Retinal pigment epithelial cell (primary cell): ENCODE results near the gene DAPK2.
A peak's percentile ranks its signal among the peaks of the same experiment; 100 is the strongest.

Experiments
- DNase-seq: peaks from one replicate; pipeline ENCODE4 v3.0.0-alpha.2; 2010; ENCODE audit warnings: low read depth
- H3K4me3 ChIP-seq: 2 replicates; pipeline ENCODE4 v1.5.1; 2011; ENCODE audit warnings: mild to moderate bottlenecking, low read length, control low read depth, moderate library complexity
- TF ChIP-seq, protein P1 (sequence below): conservative IDR thresholded peaks from 2 replicates; pipeline ENCODE4 v1.5.1; 2011; ENCODE audit warnings: low read depth, low read length, control low read depth, inconsistent platforms

Gene DAPK2

DNA sequence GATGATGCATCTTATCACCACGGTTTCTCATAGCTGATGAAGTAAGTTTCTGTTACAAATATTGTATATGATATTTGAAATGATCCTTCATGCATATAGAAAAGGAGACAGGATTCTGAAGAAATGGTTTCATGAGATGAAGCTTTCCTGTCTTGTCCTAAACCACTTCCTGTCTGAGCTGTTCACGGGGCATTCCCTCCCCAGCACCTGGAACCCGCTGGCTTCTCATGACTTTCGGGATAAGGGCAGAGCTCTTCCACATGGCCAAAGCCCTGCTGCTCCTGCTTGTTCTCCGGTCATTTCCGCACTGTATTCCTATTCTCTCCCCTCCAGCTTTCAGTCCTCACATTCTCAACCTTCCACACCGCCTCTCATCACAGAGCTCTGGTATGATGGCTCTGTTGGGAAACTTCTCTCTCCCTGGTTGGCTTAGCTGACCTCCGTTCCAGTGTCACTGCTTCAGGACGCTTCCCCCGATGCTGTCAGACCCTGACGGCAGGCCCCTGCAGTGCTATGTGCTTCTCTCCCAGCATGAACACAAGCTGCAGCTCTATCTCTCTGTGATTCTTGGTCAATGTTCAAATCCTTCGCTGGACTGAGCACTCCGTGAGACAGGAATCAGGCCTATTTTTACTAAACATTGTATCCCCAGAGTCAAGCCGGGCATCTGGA, 125.6 kb downstream of the DAPK2 start:
- TF ChIP-seq, protein P1, sequence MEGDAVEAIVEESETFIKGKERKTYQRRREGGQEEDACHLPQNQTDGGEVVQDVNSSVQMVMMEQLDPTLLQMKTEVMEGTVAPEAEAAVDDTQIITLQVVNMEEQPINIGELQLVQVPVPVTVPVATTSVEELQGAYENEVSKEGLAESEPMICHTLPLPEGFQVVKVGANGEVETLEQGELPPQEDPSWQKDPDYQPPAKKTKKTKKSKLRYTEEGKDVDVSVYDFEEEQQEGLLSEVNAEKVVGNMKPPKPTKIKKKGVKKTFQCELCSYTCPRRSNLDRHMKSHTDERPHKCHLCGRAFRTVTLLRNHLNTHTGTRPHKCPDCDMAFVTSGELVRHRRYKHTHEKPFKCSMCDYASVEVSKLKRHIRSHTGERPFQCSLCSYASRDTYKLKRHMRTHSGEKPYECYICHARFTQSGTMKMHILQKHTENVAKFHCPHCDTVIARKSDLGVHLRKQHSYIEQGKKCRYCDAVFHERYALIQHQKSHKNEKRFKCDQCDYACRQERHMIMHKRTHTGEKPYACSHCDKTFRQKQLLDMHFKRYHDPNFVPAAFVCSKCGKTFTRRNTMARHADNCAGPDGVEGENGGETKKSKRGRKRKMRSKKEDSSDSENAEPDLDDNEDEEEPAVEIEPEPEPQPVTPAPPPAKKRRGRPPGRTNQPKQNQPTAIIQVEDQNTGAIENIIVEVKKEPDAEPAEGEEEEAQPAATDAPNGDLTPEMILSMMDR, result no peak
- H3K4me3 ChIP-seq, result no peak overlapping the region
- DNase-seq, result no peak

DNA sequence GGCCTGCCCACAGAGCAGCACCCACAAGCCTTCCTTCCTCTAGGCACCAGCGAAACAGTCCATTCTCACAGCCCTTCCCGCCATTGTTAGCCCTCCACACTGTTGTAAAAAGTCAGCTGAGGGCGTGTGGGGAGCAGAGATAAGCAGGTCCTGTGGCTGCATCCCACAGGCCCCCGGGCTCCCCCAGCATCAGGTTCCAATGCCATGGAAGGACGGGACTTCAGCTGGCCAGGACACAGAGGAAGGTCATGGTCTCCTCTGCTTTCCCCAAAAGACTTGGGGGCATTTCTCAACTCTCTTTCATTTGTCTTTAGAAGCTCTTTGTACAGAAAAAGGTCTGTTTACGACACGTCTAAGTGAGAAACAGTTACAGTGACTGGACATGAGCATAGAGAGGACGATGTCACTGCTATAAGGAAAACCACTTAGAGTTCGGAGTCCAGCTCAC, 127.4 kb downstream of the DAPK2 start:
- DNase-seq, result no peak
- TF ChIP-seq, protein P1, result no peak
- H3K4me3 ChIP-seq, result no peak overlapping the region

DNA sequence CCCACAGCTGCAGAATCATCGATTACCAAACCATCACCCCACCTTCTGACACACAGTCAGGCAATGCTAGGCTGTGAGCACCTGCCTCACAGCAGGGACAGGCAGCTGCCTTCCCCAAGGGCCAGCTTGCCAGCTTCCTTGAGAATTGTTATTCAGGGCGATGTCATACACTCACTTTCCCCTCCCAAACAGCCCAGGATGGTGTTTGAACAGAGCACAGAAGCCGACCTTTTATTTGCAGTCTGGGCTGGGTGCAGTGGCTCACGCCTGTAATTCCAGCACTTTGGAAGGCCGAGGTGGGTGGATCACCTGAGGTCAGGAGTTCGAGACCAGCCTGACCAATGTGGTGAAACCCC, 128.0 kb downstream of the DAPK2 start:
- TF ChIP-seq, protein P1, result no peak
- no peak for DNase-seq
- no peak overlapping the region for H3K4me3 ChIP-seq

DNA sequence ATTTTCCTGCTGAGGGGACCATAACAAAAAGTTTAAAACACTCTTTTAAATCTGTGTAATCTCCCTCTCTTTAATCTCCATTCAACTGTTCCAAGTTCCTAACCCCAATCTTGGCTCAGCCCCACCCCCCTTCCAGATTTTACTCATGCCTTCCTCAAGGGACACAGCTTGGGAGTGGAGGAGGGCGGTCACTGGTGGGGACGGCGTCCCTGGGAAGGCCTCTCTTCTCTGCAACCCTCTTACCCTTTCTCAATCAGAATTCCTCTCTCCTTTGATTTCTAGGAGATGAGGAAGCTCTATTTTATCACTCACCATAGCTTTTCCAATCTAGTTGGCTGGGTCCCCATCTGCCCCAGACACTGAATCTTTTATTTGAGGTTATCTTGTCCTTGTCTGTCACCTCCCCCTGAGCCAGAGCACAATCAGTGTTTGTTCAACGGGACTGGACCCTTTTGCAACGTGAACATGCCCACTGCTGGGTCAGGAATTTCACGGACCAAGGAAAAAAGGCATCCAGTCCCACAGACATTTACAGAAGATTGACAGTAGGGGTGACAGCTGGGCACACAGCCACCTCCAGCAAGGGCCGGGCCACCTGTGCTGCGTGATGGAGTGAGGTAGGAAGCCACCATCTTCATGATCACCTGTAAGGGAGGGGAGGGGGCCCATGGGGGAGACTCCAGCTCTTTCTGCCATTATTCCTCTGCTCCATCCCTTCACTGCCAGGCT, 128.5 kb downstream of the DAPK2 start:
- TF ChIP-seq, protein P1, result no peak
- H3K4me3 ChIP-seq, result no peak overlapping the region
- DNase-seq, result no peak

DNA sequence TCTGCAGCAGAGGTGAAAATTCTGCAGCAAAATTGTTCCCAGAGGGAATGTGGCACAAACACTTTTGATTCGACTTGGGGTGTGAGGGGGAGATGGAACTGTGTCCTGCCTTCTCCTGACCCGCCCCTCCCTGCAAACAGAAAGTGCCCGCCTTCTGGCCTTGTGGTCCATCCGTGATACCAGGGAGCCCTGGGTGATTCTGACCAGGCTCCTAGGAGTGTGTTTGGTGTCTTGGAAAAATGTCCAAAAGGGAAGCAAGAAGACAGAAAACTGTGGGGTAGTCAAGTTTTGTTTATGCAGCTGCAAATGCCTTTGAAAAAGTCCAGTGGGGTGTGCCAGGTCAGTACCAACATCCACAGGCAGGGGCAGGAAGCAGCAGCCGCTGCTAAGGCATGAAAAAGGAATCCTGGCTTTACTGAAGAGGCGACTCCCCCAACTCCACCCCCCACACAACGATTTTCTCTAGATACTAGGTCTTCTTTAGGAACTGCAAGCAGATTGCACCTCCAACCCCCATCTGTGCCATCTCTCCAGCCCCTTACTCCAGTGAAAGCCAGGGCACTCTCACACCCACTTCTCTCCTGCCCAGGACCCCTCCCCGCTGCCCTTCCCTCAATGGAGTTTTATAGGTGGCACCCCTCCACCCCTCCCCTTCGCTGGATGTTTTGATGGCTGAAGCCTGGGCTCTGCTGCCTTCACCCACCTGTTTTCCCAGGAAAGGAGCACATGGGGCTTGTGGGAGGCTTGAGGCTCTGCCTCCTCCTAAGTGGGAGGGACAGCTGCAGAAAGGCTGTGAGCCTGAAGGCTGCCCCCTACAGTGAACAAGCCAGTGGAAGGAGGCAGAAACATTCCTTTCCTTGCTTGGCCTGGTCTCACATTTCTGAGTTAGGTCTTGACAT, 130.2 kb downstream of the DAPK2 start:
- TF ChIP-seq, protein P1, result peak; percentile 58

DNA sequence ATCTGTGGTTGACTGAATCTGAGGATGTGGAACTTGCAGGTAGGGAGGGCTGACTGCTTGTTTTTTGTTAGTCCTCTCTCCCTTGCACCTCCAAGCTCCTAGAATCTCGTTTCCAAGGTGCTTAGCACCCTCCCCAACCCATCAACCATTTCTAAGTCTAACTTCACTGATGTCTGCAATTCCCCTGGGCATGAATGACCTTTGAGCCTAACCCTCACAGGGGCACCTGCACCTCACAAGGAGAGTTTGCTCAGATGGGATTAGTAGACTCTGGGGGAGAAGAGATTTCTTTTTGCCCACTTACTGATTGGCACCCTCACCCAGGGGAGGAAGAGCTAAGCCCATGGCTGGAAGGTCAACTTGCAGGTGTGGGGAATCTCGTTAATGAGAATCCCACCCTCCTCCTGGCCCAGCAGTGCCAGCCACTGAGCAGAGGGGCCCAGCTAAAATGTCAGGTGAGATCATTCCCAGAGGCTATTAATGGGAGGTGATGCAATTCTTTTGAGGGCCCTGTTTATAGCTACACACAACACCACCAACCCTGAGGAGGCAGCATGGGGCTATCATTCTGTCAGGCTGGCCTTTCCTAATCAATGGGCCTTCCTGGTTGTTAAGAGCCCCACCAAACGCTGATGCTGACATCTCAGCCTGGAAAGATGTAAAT, 130.9 kb downstream of the DAPK2 start:
- DNase-seq, result no peak
- TF ChIP-seq, protein P1, result no peak

More for the DNA sequence above, 130.2 kb downstream of the DAPK2 start:
- no peak for DNase-seq
- no peak overlapping the region for H3K4me3 ChIP-seq

More for the DNA sequence above, 130.9 kb downstream of the DAPK2 start:
- no peak overlapping the region for H3K4me3 ChIP-seq
